Astrocyte (in vitro differentiated cells and primary cell): ENCODE data around the gene DCLK1. TPM values are rescaled to one million over a fixed set of nuclear protein-coding genes. Genes with fewer than 3 reads are reported as not detected.

Experiments used
- DNase-seq: peaks from one replicate; pipeline ENCODE4 v3.0.0-alpha.2; 2010; ENCODE audit warnings: low read depth
- FAIRE-seq: peaks from 2 replicates; lab custom pipeline; 2011; peaks lifted over from hg19 to GRCh38; lab: Jason Lieb, UNC
- H2AFZ ChIP-seq: 2 replicates; pipeline ENCODE4 v1.6.0; 2012; ENCODE audit warnings: low read depth, low read length, inconsistent platforms
- H3K27ac ChIP-seq: 2 replicates; pipeline ENCODE4 v1.5.1; 2011; ENCODE audit warnings: low read depth, low read length, inconsistent platforms
- H3K27me3 ChIP-seq: 2 replicates; pipeline ENCODE4 v1.6.0; 2011; ENCODE audit warnings: low read length, inconsistent platforms; ENCODE audit not compliant: insufficient read depth
- H3K36me3 ChIP-seq: 2 replicates; pipeline ENCODE4 v1.5.1; 2011; ENCODE audit warnings: low read length, inconsistent platforms; ENCODE audit not compliant: insufficient read depth
- H3K4me1 ChIP-seq: 2 replicates; pipeline ENCODE4 v1.5.1; 2011; ENCODE audit warnings: low read length, inconsistent platforms; ENCODE audit not compliant: insufficient read depth
- H3K4me2 ChIP-seq: 2 replicates; pipeline ENCODE4 v1.6.0; 2012; ENCODE audit warnings: low read length, inconsistent platforms
- H3K4me3 ChIP-seq: 2 replicates; pipeline ENCODE4 v1.5.1; 2011; ENCODE audit warnings: low read depth, mild to moderate bottlenecking, low read length, inconsistent platforms; ENCODE audit not compliant: insufficient read depth
- H3K79me2 ChIP-seq: 2 replicates; pipeline ENCODE4 v1.6.0; 2012; ENCODE audit warnings: mild to moderate bottlenecking, low read length, inconsistent platforms; ENCODE audit not compliant: insufficient read depth
- H3K9ac ChIP-seq: 2 replicates; pipeline ENCODE4 v1.6.0; 2012; ENCODE audit warnings: mild to moderate bottlenecking, low read length, inconsistent platforms
- H3K9me3 ChIP-seq: 2 replicates; pipeline ENCODE4 v1.5.1; 2012; ENCODE audit warnings: low read depth, mild to moderate bottlenecking, low read length, inconsistent platforms; ENCODE audit not compliant: insufficient read depth
- H4K20me1 ChIP-seq: 2 replicates; pipeline ENCODE4 v1.6.0; 2012; ENCODE audit warnings: low read length, inconsistent platforms; ENCODE audit not compliant: insufficient read depth
- H3K27ac Mint-ChIP-seq: one replicate; pipeline ENCODE4 v1.8.0; 2021; ENCODE audit warnings: mild to moderate bottlenecking, mixed read lengths; ENCODE audit not compliant: unreplicated experiment
- H3K27me3 Mint-ChIP-seq: one replicate; pipeline ENCODE4 v1.8.0; 2021; ENCODE audit warnings: low read depth, mixed read lengths; ENCODE audit not compliant: unreplicated experiment
- H3K36me3 Mint-ChIP-seq: one replicate; pipeline ENCODE4 v1.8.0; 2021; ENCODE audit warnings: low read depth, mixed read lengths; ENCODE audit not compliant: unreplicated experiment
- H3K4me1 Mint-ChIP-seq: one replicate; pipeline ENCODE4 v1.8.0; 2021; ENCODE audit warnings: low read depth, mixed read lengths; ENCODE audit not compliant: unreplicated experiment
- H3K4me3 Mint-ChIP-seq: one replicate; pipeline ENCODE4 v1.8.0; 2021; ENCODE audit warnings: mild to moderate bottlenecking, moderate library complexity, mixed read lengths; ENCODE audit not compliant: unreplicated experiment
- H3K9me3 Mint-ChIP-seq: one replicate; pipeline ENCODE4 v1.8.0; 2021; ENCODE audit warnings: mild to moderate bottlenecking, mixed read lengths; ENCODE audit not compliant: unreplicated experiment
- CTCF ChIP-seq: IDR thresholded peaks from 2 replicates; pipeline ENCODE4 v1.5.1; 2011; ENCODE audit warnings: low read depth, mild to moderate bottlenecking, inconsistent platforms, low read length, moderate library complexity; ENCODE audit not compliant: insufficient read depth
- EZH2 ChIP-seq: IDR thresholded peaks from 2 replicates; pipeline ENCODE4 v1.6.1; 2012; ENCODE audit warnings: mild to moderate bottlenecking, low read length, inconsistent platforms; ENCODE audit not compliant: insufficient read depth
- total RNA-seq: library from RNA; stranded (reverse); gene quantifications from 2 replicates; pipeline ENCODE4 v1.2.1, GENCODE V29; 2021

DCLK1 gene
- total RNA-seq, 1 donor from 2014 or later = 4.9 TPM

DNA sequence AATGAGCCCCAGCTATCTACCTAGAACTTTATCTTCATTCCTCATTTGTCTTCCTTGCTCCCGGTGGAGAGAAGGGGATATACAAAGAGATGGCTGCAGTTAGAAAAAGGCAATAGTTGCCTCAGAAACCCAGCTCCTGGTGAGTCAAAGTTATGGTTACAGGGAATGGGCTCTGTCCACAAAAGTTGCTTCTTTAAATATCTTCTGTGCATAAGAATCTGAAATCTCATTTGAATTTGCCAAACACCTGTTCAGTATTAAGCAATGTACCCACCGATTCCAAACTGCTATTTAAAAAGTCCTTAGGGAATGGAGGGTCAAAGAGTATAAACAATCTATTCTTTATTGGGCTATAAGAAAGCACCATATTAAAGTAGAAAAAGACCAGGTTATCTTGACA lies 48.4 kb downstream of the DCLK1 start:
- no peak overlapping the region for H2AFZ ChIP-seq
- no peaks in the 10 kb centered on the region for H3K9me3 ChIP-seq
- peaks cover 7% of the 10 kb centered on the region for H3K4me1 Mint-ChIP-seq
- no peak overlapping the region for H3K27ac Mint-ChIP-seq
- no peak for DNase-seq
- TF ChIP-seq CTCF (no peak), EZH2 (no peak)
- no peaks in the 10 kb centered on the region for H3K36me3 ChIP-seq
- no peaks in the 10 kb centered on the region for H3K9me3 Mint-ChIP-seq
- no peak overlapping the region for H3K4me3 Mint-ChIP-seq
- H3K27ac ChIP-seq = no peak overlapping the region
- no peak overlapping the region for H3K9ac ChIP-seq
- no peaks in the 10 kb centered on the region for H3K4me1 ChIP-seq
- H3K4me3 ChIP-seq = no peak overlapping the region
- no peaks in the 10 kb centered on the region for H3K36me3 Mint-ChIP-seq
- no peak overlapping the region for H3K4me2 ChIP-seq
- H4K20me1 ChIP-seq = no peaks in the 10 kb centered on the region
- H3K79me2 ChIP-seq = no peaks in the 10 kb centered on the region
- FAIRE-seq = no peak
- H3K27me3 ChIP-seq = peaks cover 2% of the 10 kb centered on the region
- H3K27me3 Mint-ChIP-seq = peaks cover 2% of the 10 kb centered on the region

DNA sequence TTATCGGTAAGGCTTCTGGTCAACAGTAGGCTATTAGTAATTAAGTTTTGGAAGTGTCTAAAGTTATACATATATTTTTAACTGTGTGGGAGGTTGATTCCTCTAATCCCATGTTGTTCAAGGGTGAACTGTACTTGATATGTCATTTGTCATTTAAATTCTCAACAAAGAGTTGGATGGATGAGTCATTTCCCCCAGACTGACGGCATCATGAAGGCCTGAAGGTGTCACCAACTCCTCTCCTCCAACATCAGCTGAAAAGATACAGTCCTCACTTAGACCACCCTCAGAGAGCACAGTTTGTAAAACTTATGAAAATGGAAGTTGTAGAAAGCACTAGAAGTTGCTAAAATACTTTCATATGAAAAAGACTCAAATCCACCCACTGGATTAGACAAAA lies 48.8 kb downstream of the DCLK1 start:
- no peak for TF ChIP-seq EZH2
- no peak for TF ChIP-seq CTCF
- no peak overlapping the region for H3K4me2 ChIP-seq
- FAIRE-seq (no peak), DNase-seq (no peak)
- H3K79me2 ChIP-seq = no peaks in the 10 kb centered on the region
- no peak overlapping the region for H2AFZ ChIP-seq
- no peaks in the 10 kb centered on the region for H4K20me1 ChIP-seq
- Mint-ChIP-seq H3K4me3 (no peak overlapping the region), H3K36me3 (no peaks in the 10 kb centered on the region), H3K27me3 (peaks cover 2% of the 10 kb centered on the region), H3K4me1 (peaks cover 7% of the 10 kb centered on the region), H3K9me3 (no peaks in the 10 kb centered on the region), H3K27ac (no peak overlapping the region)
- H3K27ac ChIP-seq = no peak overlapping the region
- no peak overlapping the region for H3K4me3 ChIP-seq
- H3K9me3 ChIP-seq = no peaks in the 10 kb centered on the region
- H3K36me3 ChIP-seq = no peaks in the 10 kb centered on the region
- peaks cover 2% of the 10 kb centered on the region for H3K27me3 ChIP-seq
- no peak overlapping the region for H3K9ac ChIP-seq
- no peaks in the 10 kb centered on the region for H3K4me1 ChIP-seq

DNA sequence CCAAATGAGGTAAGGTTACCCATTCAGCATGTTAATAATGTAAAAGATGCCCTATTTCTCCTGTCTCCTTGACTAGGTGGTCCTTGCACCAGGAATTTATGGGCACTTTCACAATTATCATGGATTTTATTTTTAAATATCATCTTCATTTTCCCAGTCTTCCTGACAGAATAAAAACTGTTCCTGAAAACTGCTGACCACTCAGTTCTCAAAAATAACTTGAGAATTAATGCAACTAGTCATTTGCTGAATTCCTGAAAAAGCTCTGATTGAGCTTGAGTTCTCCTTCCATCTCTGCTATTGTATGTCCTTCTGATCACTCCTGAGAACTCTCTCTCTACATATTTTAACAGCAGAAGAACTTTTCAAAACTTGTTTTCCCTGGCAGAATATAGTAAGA lies 55.0 kb downstream of the DCLK1 start:
- Histone ChIP-seq H3K27me3 (no peaks in the 10 kb centered on the region), H3K4me3 (no peak overlapping the region), H3K4me2 (no peak overlapping the region), H3K79me2 (peaks cover 9% of the 10 kb centered on the region), H3K9me3 (no peaks in the 10 kb centered on the region), H2AFZ (no peak overlapping the region), H3K4me1 (no peaks in the 10 kb centered on the region), H4K20me1 (no peaks in the 10 kb centered on the region), H3K9ac (no peak overlapping the region), H3K36me3 (no peaks in the 10 kb centered on the region), H3K27ac (no peak overlapping the region)
- Mint-ChIP-seq H3K27ac (no peak overlapping the region), H3K4me3 (no peak overlapping the region), H3K4me1 (peaks cover 2% of the 10 kb centered on the region), H3K9me3 (no peaks in the 10 kb centered on the region), H3K27me3 (no peaks in the 10 kb centered on the region), H3K36me3 (no peaks in the 10 kb centered on the region)
- no peak for DNase-seq
- no peak for FAIRE-seq
- TF ChIP-seq CTCF = no peak
- no peak for TF ChIP-seq EZH2
